Endothelial cell of umbilical vein (primary cell): Measurements from ENCODE around the gene ASS1.

Experiments
- JUN ChIP-seq: IDR thresholded peaks from 2 replicates; pipeline ENCODE4 v1.6.1; 2011; ENCODE audit warnings: borderline replicate concordance, low read depth; ENCODE audit not compliant: insufficient read length, insufficient read depth
- MYC ChIP-seq: IDR thresholded peaks from one replicate; pipeline ENCODE4 v1.6.1; 2011; ENCODE audit warnings: mild to moderate bottlenecking, low read depth, low read length
- POLR2A ChIP-seq: IDR thresholded peaks from 2 replicates; pipeline ENCODE4 v1.6.1; 2012; ENCODE audit warnings: low read depth, mild to moderate bottlenecking, control low read depth, low read length
- POLR2AphosphoS5 ChIP-seq: IDR thresholded peaks from 2 replicates; pipeline ENCODE4 v1.6.1; 2012; ENCODE audit warnings: low read depth, mild to moderate bottlenecking, control low read depth, low read length, moderate library complexity; ENCODE audit not compliant: insufficient read depth
- TF ChIP-seq, protein P1 (sequence below), 2 donors: IDR thresholded peaks; 1 replicate in 1 of 2; 2 replicates in 1 of 2; pipeline ENCODE4 v1.5.1; 2011; ENCODE audit warnings: low read length in 2 of 2, mild to moderate bottlenecking in 2 of 2, moderate library complexity in 2 of 2, control low read depth in 1 of 2, inconsistent platforms in 1 of 2, low read depth in 1 of 2; ENCODE audit not compliant: insufficient read depth in 1 of 2; ENCODE audit errors: extremely low read depth in 1 of 2
- TF ChIP-seq, protein P2 (sequence below): IDR thresholded peaks from 2 replicates; pipeline ENCODE4 v1.6.1; 2011; ENCODE audit not compliant: insufficient read depth, insufficient read length

DNA sequence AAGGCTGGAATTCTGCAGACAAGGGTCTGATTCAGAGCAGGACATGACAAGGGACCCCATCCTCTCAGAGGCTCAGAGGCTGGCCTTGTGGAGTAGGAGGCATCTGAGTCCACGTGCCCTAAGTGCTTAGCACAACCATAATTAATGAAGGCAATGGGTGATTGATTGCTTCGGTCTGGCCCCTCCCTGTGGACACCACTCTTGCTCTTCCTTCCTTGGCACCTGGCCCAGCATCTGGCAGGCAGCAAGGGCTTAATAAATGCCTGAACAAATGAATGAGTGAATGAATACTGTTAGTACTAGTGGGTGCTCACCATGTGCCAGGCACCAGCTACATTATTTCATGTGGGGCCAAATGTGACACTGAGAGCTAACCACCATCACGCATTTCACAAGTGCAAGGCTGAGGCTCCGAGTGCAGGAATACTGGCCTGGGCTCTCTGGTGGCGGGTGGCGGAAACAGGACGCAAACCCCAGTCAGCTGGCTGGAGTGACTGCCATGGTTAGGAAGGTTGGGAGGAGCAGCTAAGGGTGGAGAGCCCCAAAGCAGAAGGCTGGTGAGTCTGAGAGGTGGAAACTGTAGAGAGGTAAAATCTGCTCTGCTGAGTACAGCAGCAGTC is 53.6 kb downstream of the ASS1 start:
- TF ChIP-seq, protein P1, sequence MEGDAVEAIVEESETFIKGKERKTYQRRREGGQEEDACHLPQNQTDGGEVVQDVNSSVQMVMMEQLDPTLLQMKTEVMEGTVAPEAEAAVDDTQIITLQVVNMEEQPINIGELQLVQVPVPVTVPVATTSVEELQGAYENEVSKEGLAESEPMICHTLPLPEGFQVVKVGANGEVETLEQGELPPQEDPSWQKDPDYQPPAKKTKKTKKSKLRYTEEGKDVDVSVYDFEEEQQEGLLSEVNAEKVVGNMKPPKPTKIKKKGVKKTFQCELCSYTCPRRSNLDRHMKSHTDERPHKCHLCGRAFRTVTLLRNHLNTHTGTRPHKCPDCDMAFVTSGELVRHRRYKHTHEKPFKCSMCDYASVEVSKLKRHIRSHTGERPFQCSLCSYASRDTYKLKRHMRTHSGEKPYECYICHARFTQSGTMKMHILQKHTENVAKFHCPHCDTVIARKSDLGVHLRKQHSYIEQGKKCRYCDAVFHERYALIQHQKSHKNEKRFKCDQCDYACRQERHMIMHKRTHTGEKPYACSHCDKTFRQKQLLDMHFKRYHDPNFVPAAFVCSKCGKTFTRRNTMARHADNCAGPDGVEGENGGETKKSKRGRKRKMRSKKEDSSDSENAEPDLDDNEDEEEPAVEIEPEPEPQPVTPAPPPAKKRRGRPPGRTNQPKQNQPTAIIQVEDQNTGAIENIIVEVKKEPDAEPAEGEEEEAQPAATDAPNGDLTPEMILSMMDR (IDR thresholded peaks at IDR 0.05; ENCODE audit: extremely low read depth in 1 of 2, insufficient read depth in 1 of 2, low read depth in 1 of 2, low read length in 2 of 2) = no peak
- TF ChIP-seq POLR2AphosphoS5 = no peak
- TF ChIP-seq, protein P2, sequence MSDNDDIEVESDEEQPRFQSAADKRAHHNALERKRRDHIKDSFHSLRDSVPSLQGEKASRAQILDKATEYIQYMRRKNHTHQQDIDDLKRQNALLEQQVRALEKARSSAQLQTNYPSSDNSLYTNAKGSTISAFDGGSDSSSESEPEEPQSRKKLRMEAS = no peak
- TF ChIP-seq POLR2A = no peak
- TF ChIP-seq MYC = no peak
- TF ChIP-seq JUN = no peak
